Progenitor cell of endocrine pancreas (in vitro differentiated cells): Measurements from ENCODE around the gene FAM222B. TPM values are rescaled to one million over a fixed set of nuclear protein-coding genes. Genes with fewer than 3 reads are reported as not detected.
"Not testable (repeated sequence)": the region's sequence is repeated elsewhere in the genome, so short reads cannot be mapped to it uniquely, and the experiment has no call there.

Experiments used
- DNase-seq: peaks from one replicate; pipeline ENCODE4 v3.0.0; 2021; ENCODE audit warnings: low spot score; ENCODE audit not compliant: unreplicated experiment
- H3K27ac Mint-ChIP-seq: 2 replicates; pipeline ENCODE4 v1.8.0; 2021; ENCODE audit warnings: mild to moderate bottlenecking, moderate library complexity, mixed read lengths
- H3K27me3 Mint-ChIP-seq: 2 replicates; pipeline ENCODE4 v1.8.0; 2021; ENCODE audit warnings: mixed read lengths
- H3K36me3 Mint-ChIP-seq: 2 replicates; pipeline ENCODE4 v1.8.0; 2022; ENCODE audit warnings: mixed read lengths; ENCODE audit not compliant: insufficient read depth
- H3K4me1 Mint-ChIP-seq: 2 replicates; pipeline ENCODE4 v1.8.0; 2021; ENCODE audit warnings: low read depth, mixed read lengths
- H3K4me3 Mint-ChIP-seq: 2 replicates; pipeline ENCODE4 v1.8.0; 2021; ENCODE audit warnings: low read depth, mild to moderate bottlenecking, moderate library complexity, mixed read lengths
- H3K9me3 Mint-ChIP-seq: 2 replicates; pipeline ENCODE4 v1.8.0; 2021; ENCODE audit warnings: low read depth, mixed read lengths
- CTCF ChIP-seq: fragments of 200-600 bp; sonication (generic); IDR thresholded peaks from one replicate; pipeline ENCODE4 v1.5.0; 2021; ENCODE audit warnings: antibody characterized with exemption, mild to moderate bottlenecking; ENCODE audit not compliant: unreplicated experiment
- total RNA-seq: library from RNA; stranded (reverse); gene quantifications from 2 replicates; pipeline ENCODE4 v1.2.1, GENCODE V29; 2021

FAM222B gene
- total RNA-seq, 1 donor from 2014 or later: 58.7 TPM

- H3K27me3 Mint-ChIP-seq: no peaks in the 10 kb centered on the region
- peaks cover 8% of the 10 kb centered on the region for H3K36me3 Mint-ChIP-seq
- peaks cover 8% of the 10 kb centered on the region for H3K4me1 Mint-ChIP-seq
- H3K27ac Mint-ChIP-seq: peak within 1 kb of the TSS; percentile 96
- peak within 1 kb of the TSS; percentile 94 for H3K4me3 Mint-ChIP-seq
- DNase-seq: peak; percentile 62
- TF ChIP-seq CTCF: peak; percentile 6
- H3K9me3 Mint-ChIP-seq: no peaks in the 10 kb centered on the region
Measured at GRCh38 chr17:28854457-28855335, 12.1 kb upstream of the FAM222B start, which contains the start of gene ERAL1. Gene ERAL1, plus strand, starts transcription at chr17:28855016. Its CDS starts 19 bp downstream, at chr17:28855035.

GRCh38 chr17:28853295-28853694 is 10.7 kb upstream of the FAM222B start:
- Mint-ChIP-seq H3K4me1 (peaks cover 8% of the 10 kb centered on the region), H3K9me3 (no peaks in the 10 kb centered on the region), H3K4me3 (no peak overlapping the region), H3K27ac (no peak overlapping the region), H3K36me3 (peaks cover 2% of the 10 kb centered on the region), H3K27me3 (no peaks in the 10 kb centered on the region)
- TF ChIP-seq CTCF: no peak
- DNase-seq: no peak

GRCh38 chr17:28849281-28849680 is 6.7 kb upstream of the FAM222B start:
- H3K4me3 Mint-ChIP-seq: no peak overlapping the region
- H3K4me1 Mint-ChIP-seq: peaks cover 1% of the 10 kb centered on the region
- no peaks in the 10 kb centered on the region for H3K36me3 Mint-ChIP-seq
- no peaks in the 10 kb centered on the region for H3K9me3 Mint-ChIP-seq
- no peaks in the 10 kb centered on the region for H3K27me3 Mint-ChIP-seq
- no peak for DNase-seq
- no peak overlapping the region for H3K27ac Mint-ChIP-seq
- no peak for TF ChIP-seq CTCF

GRCh38 chr17:28848667-28849066 is 6.1 kb upstream of the FAM222B start:
- TF ChIP-seq CTCF: peak; percentile 39
- not testable (repeated sequence) for H3K4me3 Mint-ChIP-seq, H3K27me3 Mint-ChIP-seq, H3K4me1 Mint-ChIP-seq, DNase-seq, H3K27ac Mint-ChIP-seq, H3K36me3 Mint-ChIP-seq, H3K9me3 Mint-ChIP-seq

- not testable (repeated sequence) for H3K9me3 Mint-ChIP-seq, H3K27ac Mint-ChIP-seq, H3K4me1 Mint-ChIP-seq, DNase-seq, H3K36me3 Mint-ChIP-seq, H3K4me3 Mint-ChIP-seq, H3K27me3 Mint-ChIP-seq
Measured at GRCh38 chr17:28846699-28847098, 4.1 kb upstream of the FAM222B start.

- DNase-seq: no peak
- Mint-ChIP-seq H3K27ac (no peak overlapping the region), H3K4me1 (peaks cover 8% of the 10 kb centered on the region), H3K27me3 (no peaks in the 10 kb centered on the region), H3K4me3 (no peak overlapping the region), H3K9me3 (no peaks in the 10 kb centered on the region), H3K36me3 (no peaks in the 10 kb centered on the region)
- no peak for TF ChIP-seq CTCF
Measured at GRCh38 chr17:28846231-28846630, 3.6 kb upstream of the FAM222B start.
